ACHN (cell line): ENCODE results near the gene ADGRA3.

Experiments used
- DNase-seq: peaks from one replicate; pipeline ENCODE4 v3.0.0-alpha.2; 2015
- in situ Hi-C: cut with HindIII; loops from 2 replicates; pipeline ENCODE4 v1.10.0; 2017; ENCODE audit warnings: low sequenced_read_pairs, low pct_ligation_motif_present, low pct_unique_long_range_greater_than_20kb

Gene ADGRA3

GRCh38 chr4:22514001-22514400, 1.9 kb downstream of the ADGRA3 start:
- peak; percentile 37 for DNase-seq
- in situ Hi-C loops: no loop called here

DNA sequence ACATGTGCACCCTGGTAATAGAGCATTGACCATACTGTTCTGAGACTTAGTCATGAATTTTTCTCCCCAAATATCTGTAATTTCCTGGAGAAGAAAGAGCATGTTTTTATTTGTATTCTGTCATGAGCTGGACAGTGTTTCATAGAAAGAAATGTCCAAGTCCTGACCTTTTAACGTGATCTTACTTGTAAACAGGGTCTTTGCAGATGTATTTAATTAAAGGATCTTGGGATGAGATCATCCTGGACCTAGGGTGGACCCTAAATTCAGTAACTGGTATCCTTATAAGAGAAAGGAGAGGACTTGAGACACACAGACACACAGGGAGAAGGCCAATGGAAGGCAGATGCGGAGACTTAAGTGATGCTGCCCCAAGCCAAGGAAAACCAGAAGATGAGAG, 3.6 kb downstream of the ADGRA3 start:
- no peak for DNase-seq
- in situ Hi-C loops: no loop called here

DNA sequence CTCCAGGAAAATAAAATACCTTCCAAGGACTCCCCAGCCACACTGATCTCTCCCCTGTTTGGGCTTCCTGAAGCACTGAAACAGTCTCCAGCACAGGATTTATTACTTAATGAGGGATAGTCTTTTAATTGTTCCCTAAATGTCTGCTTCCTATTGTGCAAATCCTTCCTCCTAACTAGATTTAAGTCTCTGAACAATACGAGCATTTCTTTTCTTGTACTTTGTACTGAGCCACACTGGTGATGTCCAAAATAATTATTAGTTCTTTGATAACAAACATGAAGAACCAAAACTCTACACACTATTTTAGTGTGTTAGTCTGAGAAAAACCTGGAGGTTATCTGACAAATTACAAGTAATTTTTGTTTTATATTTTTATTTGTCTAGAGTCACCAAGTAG, 5.1 kb downstream of the ADGRA3 start:
- no peak for DNase-seq
- in situ Hi-C loops: no loop called here

GRCh38 chr4:22508376-22508775, 7.5 kb downstream of the ADGRA3 start:
- DNase-seq: no peak
- in situ Hi-C loops: no loop called here

GRCh38 chr4:22504922-22505321, 10.9 kb downstream of the ADGRA3 start:
- no peak for DNase-seq
- in situ Hi-C loops: no loop called here

- DNase-seq: no peak
- in situ Hi-C loops: no loop called here
Measured at GRCh38 chr4:22504447-22504846, 11.4 kb downstream of the ADGRA3 start.

DNA sequence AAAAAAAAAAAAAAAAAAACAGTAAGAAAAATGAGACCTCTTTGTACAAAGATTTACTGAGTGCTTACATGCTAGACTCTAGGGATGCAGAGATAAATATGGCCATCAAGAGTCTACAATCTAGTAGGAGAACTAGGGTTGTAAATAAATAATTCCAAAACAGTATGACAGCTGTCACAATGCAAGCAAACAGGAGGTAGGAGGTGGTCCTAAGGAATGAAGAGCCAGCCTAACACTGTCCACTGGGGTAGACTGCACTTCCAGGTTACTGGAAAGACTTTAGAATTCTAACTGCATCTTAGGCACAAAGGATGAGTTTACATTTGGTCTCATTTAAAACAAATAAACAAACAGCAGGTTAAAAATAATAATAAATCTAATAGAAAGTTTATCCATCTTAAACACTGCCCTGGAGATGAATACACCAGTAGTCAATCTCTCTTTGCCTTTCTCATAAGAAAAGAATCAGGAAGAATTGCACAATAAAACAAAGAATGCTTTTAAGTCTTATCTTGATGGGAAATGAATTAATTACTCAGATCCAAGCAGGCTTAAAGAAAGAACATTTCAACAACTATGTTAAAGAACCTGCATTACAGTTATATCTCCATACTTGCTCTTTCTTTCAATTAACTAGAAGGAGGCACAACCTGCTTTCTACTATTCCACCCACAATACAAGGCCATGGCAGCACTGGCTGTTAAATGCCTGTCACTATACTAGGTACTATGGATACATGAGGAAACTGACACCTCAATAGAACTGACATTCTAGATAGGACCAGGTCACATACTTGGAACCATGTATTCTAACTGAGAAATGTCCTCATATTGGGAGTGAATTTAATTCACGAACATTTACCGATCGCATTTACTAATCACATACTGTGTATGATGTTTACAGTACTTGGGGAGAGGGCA, 12.7 kb downstream of the ADGRA3 start:
- no peak for DNase-seq
- in situ Hi-C loops: no loop called here

GRCh38 chr4:22501715-22502095, 14.2 kb downstream of the ADGRA3 start:
- in situ Hi-C loops: no loop called here
- DNase-seq: no peak

GRCh38 chr4:22500831-22501714, 14.8 kb downstream of the ADGRA3 start:
- in situ Hi-C loops: no loop called here
- DNase-seq: peak; percentile 80

- in situ Hi-C loops: no loop called here
- no peak for DNase-seq
Measured at GRCh38 chr4:22500128-22500611, 15.7 kb downstream of the ADGRA3 start.

DNA sequence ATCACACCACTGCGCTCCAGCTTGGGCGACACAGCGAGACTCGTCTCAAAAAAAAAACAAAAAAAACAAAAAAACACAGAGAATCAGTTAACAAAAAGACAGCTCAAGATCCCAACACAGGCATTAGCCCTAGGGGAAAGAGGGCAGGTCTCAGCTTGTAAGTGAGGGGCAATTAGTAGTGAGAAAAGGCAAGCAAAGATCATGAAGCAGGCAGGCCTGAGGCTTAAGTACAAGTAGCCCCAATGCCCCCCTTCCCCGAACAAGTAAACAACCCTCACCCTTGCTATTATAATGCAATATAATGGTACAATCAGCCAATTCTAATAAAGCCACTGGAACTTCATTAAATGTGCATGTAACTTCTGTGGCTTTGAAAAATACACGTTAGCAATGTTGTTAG, 17.0 kb downstream of the ADGRA3 start:
- in situ Hi-C loops: no loop called here
- DNase-seq: no peak

DNA sequence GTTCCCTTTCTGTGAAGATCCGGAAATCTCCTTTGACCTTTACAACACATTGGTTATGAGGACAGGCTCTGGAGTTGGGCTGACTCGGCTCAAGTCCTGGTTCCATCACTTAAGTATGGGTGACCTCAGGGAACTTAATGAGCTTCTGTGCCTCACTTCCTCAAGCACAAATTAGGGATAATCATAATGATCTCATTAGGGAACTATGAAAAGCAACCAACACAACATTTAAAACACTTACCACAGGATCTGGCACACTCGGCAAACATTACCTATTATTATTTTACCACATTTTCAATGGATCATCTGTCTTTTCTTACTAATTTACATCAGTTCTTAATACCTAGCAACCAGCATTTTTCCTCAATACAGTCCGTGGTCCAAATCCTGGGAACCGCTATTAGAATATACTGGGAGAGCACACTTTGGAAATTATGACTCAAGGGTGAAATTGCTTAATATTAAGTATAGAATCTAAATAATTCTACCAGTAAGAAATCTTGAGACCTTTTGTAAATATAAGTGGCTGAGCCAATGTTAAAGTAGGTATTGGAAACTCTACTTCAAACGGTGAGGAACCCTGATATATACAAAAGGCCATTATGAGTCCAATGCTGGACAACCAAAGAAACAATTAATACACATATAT, 19.6 kb downstream of the ADGRA3 start:
- no peak for DNase-seq
- in situ Hi-C loops: no loop called here

- no peak for DNase-seq
- in situ Hi-C loops: no loop called here
Measured at GRCh38 chr4:22493523-22493922, 22.3 kb downstream of the ADGRA3 start.

GRCh38 chr4:22492987-22493386, 22.9 kb downstream of the ADGRA3 start:
- in situ Hi-C loops: no loop called here

DNA sequence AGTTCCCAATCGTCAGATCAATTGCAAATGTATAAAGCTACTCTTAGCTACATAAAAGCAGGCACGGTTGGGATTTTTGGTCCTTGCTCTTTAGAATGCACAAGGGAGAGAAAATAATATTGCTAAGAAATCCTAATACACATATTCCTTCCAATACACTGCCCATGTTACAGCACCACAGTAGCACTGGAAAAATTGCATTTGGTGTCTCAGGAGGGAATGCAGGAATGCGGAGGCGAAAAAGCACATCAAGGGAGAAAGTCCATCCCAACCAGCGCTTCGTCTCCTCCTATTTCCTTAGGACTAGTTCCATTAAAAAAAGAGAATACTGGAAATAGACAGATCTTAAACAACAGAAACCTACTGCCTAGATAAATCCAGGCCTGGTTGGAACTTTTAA, 23.9 kb downstream of the ADGRA3 start:
- no peak for DNase-seq
- in situ Hi-C loops: no loop called here

More at GRCh38 chr4:22492987-22493386, 22.9 kb downstream of the ADGRA3 start:
- no peak for DNase-seq

- DNase-seq: no peak
- in situ Hi-C loops: no loop called here
Measured at GRCh38 chr4:22490718-22491315, 25.0 kb downstream of the ADGRA3 start.

DNA sequence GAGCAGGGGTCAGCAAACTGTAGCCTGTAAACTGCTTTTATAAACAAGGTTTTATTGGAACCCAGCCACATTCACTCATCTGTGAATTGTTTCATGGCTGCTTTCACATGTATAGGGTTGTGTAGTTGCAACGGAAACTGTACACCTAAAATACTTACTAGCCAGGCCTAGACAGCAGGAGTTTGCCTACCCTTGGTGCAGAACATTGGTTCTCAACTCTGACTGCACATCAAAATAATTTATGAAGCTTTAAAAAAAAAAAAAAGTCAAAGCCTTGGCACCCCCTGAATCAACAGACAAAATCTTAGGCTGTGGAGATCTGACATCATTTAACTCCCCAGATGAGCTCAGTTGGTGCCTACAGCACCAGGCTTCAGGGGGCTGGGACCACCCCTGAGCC, 27.8 kb downstream of the ADGRA3 start:
- in situ Hi-C loops: no loop called here
- DNase-seq: no peak

GRCh38 chr4:22487328-22487727, 28.5 kb downstream of the ADGRA3 start:
- in situ Hi-C loops: no loop called here
- DNase-seq: no peak

DNA sequence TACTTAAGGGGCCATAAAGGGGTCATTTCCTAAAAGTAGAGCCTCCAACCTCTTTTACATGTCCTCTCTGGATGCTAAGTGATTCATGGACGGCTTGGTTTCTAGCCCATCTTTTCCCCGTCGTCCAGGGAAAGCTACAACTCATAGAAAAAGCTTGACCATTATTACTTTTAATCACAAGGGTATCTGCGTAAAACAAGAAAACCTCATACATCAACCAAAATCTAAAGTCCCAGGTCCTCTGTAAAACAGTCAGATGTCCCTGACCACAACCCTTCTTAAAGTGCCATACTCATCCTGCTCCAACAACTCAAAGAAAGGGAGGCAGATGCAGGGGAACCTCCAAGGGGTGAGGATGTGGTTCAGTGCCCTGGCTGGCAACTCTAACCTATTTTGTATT, 29.6 kb downstream of the ADGRA3 start:
- in situ Hi-C loops: no loop called here
- no peak for DNase-seq
